SU-DHL-6 (cell line): ENCODE measurements around the gene PDE6C.

Source experiments
- H2AFZ ChIP-seq: fragments of 200-600 bp; sonication (generic); 2 replicates; pipeline ENCODE4 v1.6.1; 2014; ENCODE audit warnings: low read depth, mild to moderate bottlenecking, moderate library complexity, mixed read lengths, antibody characterized with exemption, low read length; ENCODE audit not compliant: severe bottlenecking
- H3F3A ChIP-seq: fragments of 200-600 bp; shearing (Covaris generic); 2 replicates; pipeline ENCODE4 v1.6.0; 2016; ENCODE audit warnings: antibody characterized with exemption, mild to moderate bottlenecking; ENCODE audit not compliant: insufficient read depth
- H3K27ac ChIP-seq: fragments of 200-600 bp; sonication (generic); 2 replicates; pipeline ENCODE4 v1.5.1; 2016; ENCODE audit warnings: low read depth, mild to moderate bottlenecking, low read length, moderate library complexity, mixed read lengths
- H3K27me3 ChIP-seq: fragments of 200-600 bp; sonication (generic), shearing (Covaris generic); 2 replicates; pipeline ENCODE4 v1.6.0; 2014; ENCODE audit warnings: mild to moderate bottlenecking, low read length
- H3K36me3 ChIP-seq: fragments of 200-600 bp; sonication (generic); 2 replicates; pipeline ENCODE4 v1.6.1; 2014; ENCODE audit warnings: mild to moderate bottlenecking, low read length, mixed read lengths
- H3K4me2 ChIP-seq: fragments of 300-600, 200-600 bp; shearing (Covaris generic), sonication (generic); 2 replicates; pipeline ENCODE4 v1.6.0; 2014; ENCODE audit warnings: low read length, low read depth, mild to moderate bottlenecking; ENCODE audit not compliant: poor library complexity, severe bottlenecking
- H3K4me3 ChIP-seq: fragments of 200-600 bp; sonication (generic); 2 replicates; pipeline ENCODE4 v1.5.1; 2014; ENCODE audit warnings: antibody characterized with exemption, low read length, mild to moderate bottlenecking, mixed read lengths; ENCODE audit not compliant: insufficient read depth, poor library complexity, severe bottlenecking
- H3K79me2 ChIP-seq: fragments of 200-600 bp; sonication (generic); 2 replicates; pipeline ENCODE4 v1.6.1; 2014; ENCODE audit warnings: mild to moderate bottlenecking, low read length, moderate library complexity; ENCODE audit not compliant: insufficient read depth
- H3K9ac ChIP-seq: fragments of 200-600 bp; sonication (generic); 2 replicates; pipeline ENCODE4 v1.7.0; 2014; ENCODE audit warnings: mild to moderate bottlenecking, low read length
- H3K9me2 ChIP-seq: fragments of 200-600 bp; sonication (generic); replicated peaks from 2 replicates; pipeline ENCODE4 v1.6.1; 2014; ENCODE audit warnings: low read length; ENCODE audit not compliant: insufficient read depth
- H3K9me3 ChIP-seq: fragments of 200-600 bp; sonication (generic); 2 replicates; pipeline ENCODE4 v1.6.1; 2014; ENCODE audit warnings: low read length, mixed read lengths; ENCODE audit not compliant: insufficient read depth
- H4K20me1 ChIP-seq: fragments of 200-600 bp; sonication (generic); 2 replicates; pipeline ENCODE4 v1.6.1; 2014; ENCODE audit warnings: low read depth, mild to moderate bottlenecking, antibody characterized with exemption, low read length, moderate library complexity, mixed read lengths
- EZH2phosphoT487 ChIP-seq: fragments of 200-600 bp; sonication (generic), shearing (Covaris generic); conservative IDR thresholded peaks from 2 replicates; pipeline ENCODE4 v1.6.1; 2018; ENCODE audit warnings: mild to moderate bottlenecking, antibody characterized with exemption, low read length, moderate library complexity, mixed read lengths
- TF ChIP-seq, protein P1 (sequence below): fragments of 200-600 bp; sonication (generic); IDR thresholded peaks from one replicate; pipeline ENCODE4 v1.5.1; 2017; ENCODE audit warnings: antibody characterized with exemption, mild to moderate bottlenecking, low read length, moderate library complexity; ENCODE audit not compliant: insufficient read depth, poor library complexity, severe bottlenecking

The PDE6C gene

DNA sequence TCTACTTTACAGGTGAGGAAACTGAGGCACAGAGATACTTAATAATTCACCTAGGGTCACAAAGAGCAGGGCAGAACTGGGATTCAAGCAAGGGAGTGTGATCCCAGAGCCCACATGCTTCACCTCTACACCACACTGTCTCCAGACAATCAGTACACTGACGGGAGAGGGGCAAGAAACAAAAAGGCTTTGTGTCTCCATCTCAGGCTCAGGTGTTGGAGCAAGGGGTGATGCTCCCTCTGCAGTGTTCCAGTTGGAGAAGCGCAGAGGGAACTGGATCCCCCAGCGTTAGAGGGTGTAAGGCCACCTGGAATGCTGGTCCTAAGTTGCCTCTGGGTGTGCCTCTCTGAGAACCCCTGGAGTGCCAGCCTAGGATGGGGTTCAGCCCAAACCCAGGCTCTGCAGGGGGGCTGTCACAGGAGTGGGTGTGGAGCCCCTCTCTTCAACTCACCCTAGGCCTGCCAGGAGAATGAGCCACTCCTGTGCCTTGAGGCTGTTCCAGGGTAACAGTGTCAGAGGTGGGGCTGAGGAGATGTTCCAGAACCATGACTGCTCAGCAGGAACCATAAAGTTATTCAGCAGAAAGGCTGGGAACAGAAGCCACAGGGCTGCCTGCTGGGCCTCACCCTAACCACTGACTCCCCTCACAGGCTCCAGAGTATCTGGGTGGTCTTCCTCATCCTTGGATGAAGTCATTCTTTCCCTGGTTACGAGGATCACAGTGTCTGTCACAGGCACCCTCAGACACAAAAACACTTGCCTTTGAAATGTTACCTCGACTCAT lies 16.8 kb upstream of the PDE6C start:
- no peaks in the 10 kb centered on the region for H3K9me3 ChIP-seq
- H3K9me2 ChIP-seq, result no peaks in the 10 kb centered on the region
- TF ChIP-seq EZH2phosphoT487, result no peak
- TF ChIP-seq, protein P1, sequence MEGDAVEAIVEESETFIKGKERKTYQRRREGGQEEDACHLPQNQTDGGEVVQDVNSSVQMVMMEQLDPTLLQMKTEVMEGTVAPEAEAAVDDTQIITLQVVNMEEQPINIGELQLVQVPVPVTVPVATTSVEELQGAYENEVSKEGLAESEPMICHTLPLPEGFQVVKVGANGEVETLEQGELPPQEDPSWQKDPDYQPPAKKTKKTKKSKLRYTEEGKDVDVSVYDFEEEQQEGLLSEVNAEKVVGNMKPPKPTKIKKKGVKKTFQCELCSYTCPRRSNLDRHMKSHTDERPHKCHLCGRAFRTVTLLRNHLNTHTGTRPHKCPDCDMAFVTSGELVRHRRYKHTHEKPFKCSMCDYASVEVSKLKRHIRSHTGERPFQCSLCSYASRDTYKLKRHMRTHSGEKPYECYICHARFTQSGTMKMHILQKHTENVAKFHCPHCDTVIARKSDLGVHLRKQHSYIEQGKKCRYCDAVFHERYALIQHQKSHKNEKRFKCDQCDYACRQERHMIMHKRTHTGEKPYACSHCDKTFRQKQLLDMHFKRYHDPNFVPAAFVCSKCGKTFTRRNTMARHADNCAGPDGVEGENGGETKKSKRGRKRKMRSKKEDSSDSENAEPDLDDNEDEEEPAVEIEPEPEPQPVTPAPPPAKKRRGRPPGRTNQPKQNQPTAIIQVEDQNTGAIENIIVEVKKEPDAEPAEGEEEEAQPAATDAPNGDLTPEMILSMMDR, result no peak
- no peaks in the 10 kb centered on the region for H4K20me1 ChIP-seq
- no peak overlapping the region for H3K4me2 ChIP-seq
- no peaks in the 10 kb centered on the region for H3F3A ChIP-seq
- no peaks in the 10 kb centered on the region for H3K79me2 ChIP-seq
- no peak overlapping the region for H2AFZ ChIP-seq
- no peak overlapping the region for H3K27ac ChIP-seq
- H3K9ac ChIP-seq, result no peak overlapping the region
- no peaks in the 10 kb centered on the region for H3K36me3 ChIP-seq
- no peak overlapping the region for H3K4me3 ChIP-seq
- H3K27me3 ChIP-seq, result no peaks in the 10 kb centered on the region

DNA sequence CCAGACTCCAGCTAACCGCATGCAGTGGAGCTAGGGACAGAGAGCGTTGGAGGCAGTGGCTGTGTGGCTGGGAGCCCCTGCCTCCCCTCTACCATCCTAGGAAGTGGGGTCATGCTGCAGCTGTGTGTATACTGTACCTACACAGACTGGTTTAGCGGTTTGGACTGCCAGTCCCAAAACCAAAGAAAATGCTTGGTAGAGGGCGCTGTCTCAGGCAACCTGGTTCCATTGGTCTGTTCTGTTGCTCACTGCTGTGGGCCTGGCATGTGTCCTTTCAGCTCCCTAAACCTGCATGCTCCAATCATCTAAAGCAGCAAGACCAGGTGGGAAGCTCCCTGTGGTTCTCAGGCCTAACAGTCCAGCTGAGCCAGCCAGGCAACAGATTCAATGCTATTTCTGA lies 15.8 kb upstream of the PDE6C start:
- no peak overlapping the region for H3K9ac ChIP-seq
- H3K9me3 ChIP-seq, result no peaks in the 10 kb centered on the region
- H3K27ac ChIP-seq, result no peak overlapping the region
- no peak for TF ChIP-seq EZH2phosphoT487
- TF ChIP-seq, protein P1, result no peak
- no peaks in the 10 kb centered on the region for H3K36me3 ChIP-seq
- H3K9me2 ChIP-seq, result no peaks in the 10 kb centered on the region
- H3K27me3 ChIP-seq, result no peaks in the 10 kb centered on the region
- no peaks in the 10 kb centered on the region for H3F3A ChIP-seq
- no peaks in the 10 kb centered on the region for H3K79me2 ChIP-seq
- no peak overlapping the region for H3K4me2 ChIP-seq
- no peak overlapping the region for H2AFZ ChIP-seq
- no peaks in the 10 kb centered on the region for H4K20me1 ChIP-seq
- no peak overlapping the region for H3K4me3 ChIP-seq

DNA sequence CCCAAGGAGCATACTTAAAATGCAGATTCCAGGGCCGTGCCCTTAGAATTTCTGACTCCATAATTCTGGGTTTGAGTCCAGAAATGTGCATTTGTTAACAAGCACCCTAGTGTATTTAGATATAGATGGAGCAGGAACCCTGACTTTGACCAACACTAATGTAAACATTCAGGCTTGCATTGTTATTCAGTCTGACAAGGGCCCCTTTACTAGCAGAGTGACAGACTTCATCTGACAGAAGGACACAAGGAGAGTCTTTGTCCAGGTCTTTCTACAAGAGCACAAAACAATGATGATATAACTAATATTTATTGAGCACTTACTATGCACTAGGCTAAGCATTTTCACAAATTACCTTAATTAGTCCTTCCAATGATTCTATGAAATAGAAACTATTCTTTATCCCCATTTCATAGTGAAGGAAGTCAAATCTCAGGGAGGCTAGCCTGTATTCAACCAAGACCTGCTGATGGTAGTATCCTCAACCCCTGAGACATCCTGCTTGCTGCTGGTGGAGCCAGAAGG lies 15.2 kb upstream of the PDE6C start:
- Histone ChIP-seq H3K9ac (no peak overlapping the region), H3K36me3 (no peaks in the 10 kb centered on the region)

More for the DNA sequence above, 15.2 kb upstream of the PDE6C start:
- no peaks in the 10 kb centered on the region for H3K9me2 ChIP-seq
- H2AFZ ChIP-seq, result no peak overlapping the region
- no peaks in the 10 kb centered on the region for H3K27me3 ChIP-seq
- no peak for TF ChIP-seq EZH2phosphoT487
- TF ChIP-seq, protein P1, result no peak
- H3F3A ChIP-seq, result no peaks in the 10 kb centered on the region
- no peaks in the 10 kb centered on the region for H3K9me3 ChIP-seq
- H3K4me2 ChIP-seq, result no peak overlapping the region
- no peak overlapping the region for H3K27ac ChIP-seq
- H4K20me1 ChIP-seq, result no peaks in the 10 kb centered on the region
- no peaks in the 10 kb centered on the region for H3K79me2 ChIP-seq
- H3K4me3 ChIP-seq, result no peak overlapping the region
